ENCODE results near the gene NAP1L5.
A peak's percentile ranks its signal among the peaks of the same experiment; 100 is the strongest.

NAP1L5 gene

GRCh38 chr4:88660446-88661294 lies 37.0 kb downstream of the NAP1L5 start:
- no peak for DNase-seq (ENCODE audit: low read depth in 2 of 2)

DNA sequence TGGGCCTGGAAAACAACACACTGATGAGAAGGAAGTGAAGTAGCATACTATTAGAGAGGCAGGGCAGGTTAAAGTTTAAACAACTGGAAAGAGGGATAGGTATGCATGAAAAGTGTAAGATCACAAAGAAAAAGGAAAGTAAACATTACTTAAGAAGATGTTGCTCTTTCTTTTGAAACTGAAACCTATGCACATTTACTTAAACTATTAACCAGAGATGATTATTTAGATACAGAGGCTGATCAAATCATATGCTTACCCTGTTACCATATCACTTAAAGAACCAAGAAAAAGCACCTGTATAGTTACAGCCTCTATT lies 37.8 kb downstream of the NAP1L5 start:
- DNase-seq (ENCODE audit: low read depth in 2 of 2): no peak

GRCh38 chr4:88659055-88659889 lies 38.4 kb downstream of the NAP1L5 start:
- peak in 1 of 2 experiments; percentile 22 for DNase-seq (ENCODE audit: low read depth in 2 of 2)

DNA sequence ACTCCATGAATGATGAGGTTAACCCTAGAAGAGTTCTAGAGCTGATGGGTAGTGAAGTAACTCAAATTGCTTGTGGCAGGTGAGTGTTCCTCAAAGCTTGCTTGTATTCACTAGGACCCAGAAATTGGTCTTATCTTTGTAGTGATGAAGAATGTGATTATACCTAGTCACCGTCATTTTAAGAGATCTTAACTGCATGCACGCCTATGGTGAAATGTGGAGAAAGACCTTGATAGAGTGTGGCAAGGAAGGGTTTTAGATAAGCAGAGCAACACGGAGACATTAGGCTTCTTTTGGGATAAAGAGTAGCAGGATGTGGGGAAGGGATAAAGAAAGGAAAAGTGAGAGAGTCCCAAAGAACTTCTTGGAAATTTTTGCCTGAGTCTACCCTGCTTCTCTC lies 42.4 kb downstream of the NAP1L5 start:
- DNase-seq (ENCODE audit: low read depth in 2 of 2): no peak

GRCh38 chr4:88653371-88653946 lies 44.2 kb downstream of the NAP1L5 start:
- DNase-seq (ENCODE audit: low read depth in 2 of 2): no peak

DNA sequence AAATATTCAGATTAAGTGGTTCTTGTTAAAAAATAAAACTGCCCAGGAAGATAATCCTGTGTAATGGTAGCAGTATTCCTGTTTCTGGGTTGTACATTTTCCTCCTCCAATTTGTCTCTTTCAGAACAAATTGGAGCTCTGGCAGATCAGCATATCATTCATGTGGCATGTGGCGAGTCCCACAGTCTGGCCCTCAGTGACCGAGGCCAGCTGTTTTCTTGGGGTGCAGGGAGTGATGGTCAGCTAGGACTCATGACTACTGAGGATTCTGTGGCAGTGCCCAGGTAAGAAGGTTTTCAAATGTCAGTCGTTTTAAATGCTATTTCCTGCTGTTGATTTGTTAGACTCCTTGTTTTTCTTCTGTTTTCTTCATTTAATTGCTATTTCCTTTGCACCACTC lies 47.9 kb downstream of the NAP1L5 start:
- no peak for DNase-seq (ENCODE audit: low read depth in 2 of 2)

DNA sequence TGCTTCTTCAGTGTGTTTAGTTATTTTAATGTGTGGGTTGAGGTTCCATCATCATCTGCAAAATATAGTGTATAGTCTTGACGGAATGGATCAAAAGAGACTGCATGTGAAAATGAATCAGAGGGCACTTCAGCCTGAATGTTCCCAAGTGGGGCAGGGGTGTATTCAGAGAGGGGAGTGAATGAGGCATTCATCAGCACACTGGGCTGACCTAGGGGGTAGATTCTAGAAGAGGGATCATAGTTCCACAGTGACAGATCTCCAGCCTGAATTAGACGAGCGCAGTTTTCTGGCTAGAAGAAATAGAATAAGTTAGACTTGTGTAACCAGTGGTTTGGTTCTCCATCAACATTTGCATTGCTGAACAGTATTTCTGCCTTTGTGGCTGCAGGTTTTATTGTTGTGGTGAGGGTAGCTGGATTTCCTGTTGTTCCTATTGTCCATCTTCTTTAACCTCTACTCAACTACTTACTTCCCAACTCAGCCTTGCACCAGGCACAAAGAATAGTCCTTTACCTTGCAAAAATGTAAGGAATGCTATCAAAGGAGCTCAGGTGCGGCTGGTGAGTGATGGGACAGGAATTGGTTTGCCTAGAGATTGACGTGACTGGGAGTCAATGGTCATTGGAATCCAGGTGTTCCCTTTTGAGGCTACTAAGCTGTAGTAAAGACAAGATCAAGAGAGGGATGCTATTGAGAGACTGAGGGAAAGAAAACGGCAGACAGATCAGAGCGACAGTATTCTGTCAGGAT lies 50.9 kb downstream of the NAP1L5 start:
- no peak for DNase-seq (ENCODE audit: low read depth in 2 of 2)

- no peak for DNase-seq (ENCODE audit: low read depth in 2 of 2)
Measured at GRCh38 chr4:88645994-88646393, 51.6 kb downstream of the NAP1L5 start.

Data from stimulated activated CD4-positive, alpha-beta T cell treated with anti-CD3 and anti-CD28 coated beads, Interleukin-12 subunit alpha, Interleukin-12 subunit beta, amount 100 ng/mL, for 24 hours (primary cell).